Measurements from ENCODE around the gene CAMTA1. TPM values are rescaled to one million over a fixed set of nuclear protein-coding genes. Genes with fewer than 3 reads are reported as not detected.

Gene CAMTA1
- total RNA-seq, 2 donors from 2014 or later, result 100 to 102 TPM

DNA sequence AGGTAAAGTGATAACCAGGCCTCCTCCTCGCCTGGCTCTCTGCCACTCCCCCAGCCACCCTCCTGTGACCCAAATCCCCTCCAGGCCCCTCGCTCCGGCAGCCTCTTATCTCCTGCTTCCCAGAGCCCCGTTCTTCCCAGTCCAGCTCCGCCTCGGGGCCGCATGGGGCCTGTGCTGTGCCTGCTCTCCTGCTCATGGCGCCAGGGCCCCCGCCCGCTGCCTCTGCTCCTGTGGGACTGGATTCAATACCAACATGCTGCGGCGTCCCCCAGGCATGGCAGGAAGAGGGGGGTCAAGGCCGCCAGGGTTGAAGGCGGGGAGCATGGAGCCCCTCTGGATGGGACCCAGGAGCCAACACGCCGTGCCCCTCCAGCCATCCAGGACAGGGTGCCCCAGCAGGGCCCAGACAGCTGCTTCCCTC lies 772.8 kb downstream of the CAMTA1 start:
- WGBS, result 81% methylated on average over 16 of the region's 16 CpGs
- H3K4me3 ChIP-seq, result no peak overlapping the region
- H3K9me3 ChIP-seq, result no peaks in the 10 kb centered on the region
- H3K27me3 ChIP-seq (replicated peaks; ENCODE audit: insufficient read depth), result no peaks in the 10 kb centered on the region
- TF ChIP-seq, protein P1, sequence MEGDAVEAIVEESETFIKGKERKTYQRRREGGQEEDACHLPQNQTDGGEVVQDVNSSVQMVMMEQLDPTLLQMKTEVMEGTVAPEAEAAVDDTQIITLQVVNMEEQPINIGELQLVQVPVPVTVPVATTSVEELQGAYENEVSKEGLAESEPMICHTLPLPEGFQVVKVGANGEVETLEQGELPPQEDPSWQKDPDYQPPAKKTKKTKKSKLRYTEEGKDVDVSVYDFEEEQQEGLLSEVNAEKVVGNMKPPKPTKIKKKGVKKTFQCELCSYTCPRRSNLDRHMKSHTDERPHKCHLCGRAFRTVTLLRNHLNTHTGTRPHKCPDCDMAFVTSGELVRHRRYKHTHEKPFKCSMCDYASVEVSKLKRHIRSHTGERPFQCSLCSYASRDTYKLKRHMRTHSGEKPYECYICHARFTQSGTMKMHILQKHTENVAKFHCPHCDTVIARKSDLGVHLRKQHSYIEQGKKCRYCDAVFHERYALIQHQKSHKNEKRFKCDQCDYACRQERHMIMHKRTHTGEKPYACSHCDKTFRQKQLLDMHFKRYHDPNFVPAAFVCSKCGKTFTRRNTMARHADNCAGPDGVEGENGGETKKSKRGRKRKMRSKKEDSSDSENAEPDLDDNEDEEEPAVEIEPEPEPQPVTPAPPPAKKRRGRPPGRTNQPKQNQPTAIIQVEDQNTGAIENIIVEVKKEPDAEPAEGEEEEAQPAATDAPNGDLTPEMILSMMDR (IDR thresholded peaks at IDR 0.05), result no peak
- TF ChIP-seq POLR2A (IDR thresholded peaks at IDR 0.05) (no peak), POLR2AphosphoS5 (IDR thresholded peaks at IDR 0.05) (no peak)
- no peak for DNase-seq (ENCODE audit: low spot score)
- intact Hi-C loops (cut with DNase I), result no loop called here
- no peaks in the 10 kb centered on the region for H3K36me3 ChIP-seq
- no peak overlapping the region for H3K27ac ChIP-seq
- H3K4me1 ChIP-seq (replicated peaks), result no peaks in the 10 kb centered on the region

DNA sequence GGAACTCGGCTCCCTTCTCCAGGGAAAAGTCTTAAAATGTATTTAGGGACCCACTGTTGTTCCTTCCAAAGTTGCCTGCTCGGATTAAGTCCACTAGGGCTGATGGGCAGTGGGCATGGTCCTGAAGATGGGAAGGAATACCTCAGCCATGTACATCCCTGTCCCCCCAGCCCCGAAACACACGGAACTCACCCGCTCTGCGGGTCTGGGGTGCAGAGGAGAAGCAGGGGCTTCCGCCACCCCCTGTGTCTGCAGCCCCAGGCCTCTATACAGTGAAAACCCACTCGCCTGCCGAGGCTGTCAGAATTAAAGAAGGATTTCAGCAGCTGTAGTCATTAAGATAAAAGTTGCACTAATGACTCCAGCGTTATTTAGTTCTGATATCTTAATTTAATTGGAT lies 773.2 kb downstream of the CAMTA1 start:
- WGBS, result 93% methylated on average over 10 of the region's 10 CpGs
- TF ChIP-seq, protein P1 (IDR thresholded peaks at IDR 0.05), result no peak
- TF ChIP-seq POLR2AphosphoS5 (IDR thresholded peaks at IDR 0.05) (no peak), POLR2A (IDR thresholded peaks at IDR 0.05) (no peak)
- DNase-seq (ENCODE audit: low spot score), result no peak
- H3K36me3 ChIP-seq, result no peaks in the 10 kb centered on the region
- no peaks in the 10 kb centered on the region for H3K4me1 ChIP-seq (replicated peaks)
- no peaks in the 10 kb centered on the region for H3K9me3 ChIP-seq
- no peak overlapping the region for H3K4me3 ChIP-seq
- intact Hi-C loops (cut with DNase I), result no loop called here
- H3K27ac ChIP-seq, result no peak overlapping the region
- no peaks in the 10 kb centered on the region for H3K27me3 ChIP-seq (replicated peaks; ENCODE audit: insufficient read depth)

DNA sequence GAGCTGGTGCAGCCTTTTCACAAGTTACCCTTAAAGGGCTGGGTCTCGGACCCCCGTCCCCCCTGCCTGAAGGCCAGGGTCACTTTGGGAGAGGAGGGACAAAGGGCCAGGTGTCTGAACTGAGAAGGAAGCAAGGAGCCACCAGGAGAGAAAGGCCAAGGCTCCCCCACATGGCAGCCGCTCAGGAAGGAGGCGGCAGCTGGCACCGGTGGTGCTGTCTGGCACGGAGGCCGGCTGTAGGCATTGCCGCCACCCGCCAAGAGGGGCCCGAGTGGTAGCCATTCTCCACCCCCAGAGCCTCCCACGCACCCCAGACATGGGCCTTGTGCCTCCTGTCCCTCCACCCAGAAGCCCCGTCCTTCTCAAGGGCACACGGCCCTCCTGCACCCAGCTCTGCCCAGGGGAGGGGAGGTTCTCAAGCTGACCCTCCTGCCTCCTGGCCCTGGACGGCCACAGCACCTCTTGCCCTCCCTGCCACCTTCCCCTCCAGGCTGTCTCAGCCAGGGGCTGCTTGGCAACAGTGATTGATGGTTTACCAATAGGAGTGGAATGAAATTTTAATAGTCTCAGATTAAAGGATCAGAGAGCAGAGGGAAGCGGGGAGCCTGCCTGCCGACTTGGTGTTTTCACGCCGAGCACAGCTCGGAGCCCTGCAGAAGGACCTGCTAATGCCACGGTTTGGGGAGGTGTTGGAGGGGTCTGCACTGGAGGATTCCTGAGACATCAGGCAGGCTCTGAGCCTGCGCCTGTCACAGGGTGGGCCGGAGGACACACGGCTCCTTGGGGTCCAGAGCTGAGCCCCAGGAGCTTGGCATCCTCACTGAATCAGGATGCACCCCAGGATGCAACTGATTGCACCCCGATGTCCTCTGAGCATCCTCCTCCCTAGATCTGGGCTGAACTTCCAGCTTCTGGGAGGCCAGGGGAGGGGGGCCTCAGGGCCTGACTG lies 773.9 kb downstream of the CAMTA1 start:
- no peak for DNase-seq (ENCODE audit: low spot score)
- Histone ChIP-seq H3K4me1 (replicated peaks) (no peaks in the 10 kb centered on the region), H3K27me3 (replicated peaks; ENCODE audit: insufficient read depth) (no peaks in the 10 kb centered on the region), H3K4me3 (no peak overlapping the region), H3K9me3 (no peaks in the 10 kb centered on the region), H3K36me3 (no peaks in the 10 kb centered on the region), H3K27ac (no peak overlapping the region)
- intact Hi-C loops (cut with DNase I), result no loop called here
- TF ChIP-seq POLR2A (IDR thresholded peaks at IDR 0.05) (no peak), POLR2AphosphoS5 (IDR thresholded peaks at IDR 0.05) (no peak)
- TF ChIP-seq, protein P1 (IDR thresholded peaks at IDR 0.05), result no peak
- 79% methylated on average over 23 of the region's 24 CpGs for WGBS

DNA sequence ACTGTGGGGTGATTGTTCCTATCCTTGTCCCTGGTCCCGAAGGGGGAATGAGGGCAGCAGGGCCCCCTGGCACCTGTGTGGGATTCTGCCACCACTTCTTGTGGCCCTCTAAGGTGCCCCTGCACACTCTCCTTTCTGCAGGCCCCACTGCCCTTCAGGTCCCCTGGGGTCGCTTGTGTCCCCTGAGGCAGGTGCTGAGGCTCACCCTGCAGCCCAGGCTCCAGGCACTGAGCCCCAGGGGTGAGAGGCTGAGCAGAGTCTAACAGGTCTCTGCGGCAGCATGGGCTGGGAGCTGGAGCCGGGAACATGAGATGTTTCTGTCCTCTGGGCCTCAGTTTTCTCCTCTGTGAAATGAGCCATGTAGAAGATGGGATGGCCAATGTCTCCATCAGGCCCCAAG lies 774.9 kb downstream of the CAMTA1 start:
- no peaks in the 10 kb centered on the region for H3K36me3 ChIP-seq
- 98% methylated on average over 4 of the region's 4 CpGs for WGBS
- no peak overlapping the region for H3K4me3 ChIP-seq
- DNase-seq (ENCODE audit: low spot score), result no peak
- H3K4me1 ChIP-seq (replicated peaks), result no peaks in the 10 kb centered on the region
- no peaks in the 10 kb centered on the region for H3K9me3 ChIP-seq
- H3K27ac ChIP-seq, result no peak overlapping the region
- TF ChIP-seq POLR2AphosphoS5 (IDR thresholded peaks at IDR 0.05) (no peak), POLR2A (IDR thresholded peaks at IDR 0.05) (no peak)
- no peaks in the 10 kb centered on the region for H3K27me3 ChIP-seq (replicated peaks; ENCODE audit: insufficient read depth)
- intact Hi-C loops (cut with DNase I), result no loop called here

DNA sequence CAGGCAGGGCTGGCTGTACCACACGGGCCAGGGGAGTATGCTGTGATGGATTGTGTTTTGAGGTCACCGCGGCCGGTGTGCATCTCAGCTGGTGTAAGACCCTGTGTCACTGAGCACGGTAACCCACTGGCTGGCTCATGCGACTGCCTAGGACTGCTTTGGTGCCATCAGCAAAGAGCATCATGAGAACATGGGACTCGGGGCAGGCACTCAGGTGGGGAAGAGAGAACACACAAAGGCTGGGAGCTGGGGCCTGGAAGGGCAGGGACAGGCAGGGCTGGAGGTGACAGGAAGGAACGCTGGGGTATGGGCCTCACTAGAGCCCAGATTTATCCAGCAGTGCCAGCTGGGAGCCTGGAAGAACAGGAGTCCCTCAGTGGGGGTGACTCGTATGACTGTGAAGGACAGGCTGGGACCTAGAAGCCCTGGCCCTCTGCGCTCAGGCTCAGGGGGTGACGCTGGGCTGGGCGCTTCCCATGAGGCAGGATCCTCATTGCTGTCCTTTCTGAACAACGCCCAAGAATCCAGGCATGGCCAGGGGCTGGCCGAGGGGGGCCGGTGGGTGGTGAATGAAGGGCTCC lies 775.4 kb downstream of the CAMTA1 start:
- 94% methylated on average over 13 of the region's 15 CpGs for WGBS
- TF ChIP-seq, protein P1 (IDR thresholded peaks at IDR 0.05), result no peak
- TF ChIP-seq POLR2A (IDR thresholded peaks at IDR 0.05) (no peak), POLR2AphosphoS5 (IDR thresholded peaks at IDR 0.05) (no peak)
- Histone ChIP-seq H3K27me3 (replicated peaks; ENCODE audit: insufficient read depth) (no peaks in the 10 kb centered on the region), H3K36me3 (no peaks in the 10 kb centered on the region), H3K27ac (no peak overlapping the region), H3K4me1 (replicated peaks) (no peaks in the 10 kb centered on the region), H3K9me3 (no peaks in the 10 kb centered on the region), H3K4me3 (no peak overlapping the region)
- no peak for DNase-seq (ENCODE audit: low spot score)
- intact Hi-C loops (cut with DNase I), result no loop called here

Measured in prostate gland (tissue), 2 donors.